Right lobe of liver (tissue), 6 donors: ENCODE measurements around the gene MCOLN2. TPM values are rescaled to one million over a fixed set of nuclear protein-coding genes. Genes with fewer than 3 reads are reported as not detected.
A peak's percentile ranks its signal among the peaks of the same experiment; 100 is the strongest.

ENCODE experiments used
- ATAC-seq, 4 donors: fragments of 200-7000 bp; cut with Tn5 transposase; one replicate each; pipeline ENCODE4 v1.9.1; 2020; ENCODE audit warnings: mild to moderate bottlenecking in 4 of 4, moderate library complexity in 4 of 4
- DNase-seq, 3 donors: peaks; one replicate each; pipeline ENCODE4 v3.0.0-alpha.2; 2020
- H3K27ac ChIP-seq, 3 donors: fragments of 200-600 bp; one replicate each; pipeline ENCODE4 v1.8.0; 2022
- H3K27me3 ChIP-seq, 2 donors: fragments of 200-600 bp; one replicate each; pipeline ENCODE4 v1.8.0; 2022
- H3K36me3 ChIP-seq, 4 donors: fragments of 200-600 bp; sonication (generic) in 1 of 4; one replicate each; pipeline versions ENCODE4 v1.5.1 to v1.8.0; 2017 to 2022; ENCODE audit warnings: control low read depth in 1 of 4
- H3K4me1 ChIP-seq, 4 donors: fragments of 200-600 bp; sonication (generic) in 1 of 4; one replicate each; pipeline versions ENCODE4 v1.5.1 to v1.8.0; 2017 to 2022; ENCODE audit warnings: control low read depth in 1 of 4
- H3K4me3 ChIP-seq, 3 donors: fragments of 200-600 bp; one replicate each; pipeline ENCODE4 v1.8.0; 2022
- H3K9me3 ChIP-seq, 4 donors: fragments of 200-600 bp; sonication (generic) in 1 of 4; one replicate each; pipeline versions ENCODE4 v1.5.1 to v1.8.0; 2017 to 2022; ENCODE audit warnings: control low read depth in 1 of 4
- POLR2A ChIP-seq: fragments of 450-650 bp; IDR thresholded peaks from one replicate; pipeline ENCODE4 v1.6.1; 2017; ENCODE audit warnings: antibody characterized with exemption, mild to moderate bottlenecking
- WGBS: methylation state at CpG from one replicate; pipeline ENCODE4 v1.1.6; 2018; ENCODE audit warnings: low coverage, low lambda C conversion rate; ENCODE audit not compliant: insufficient coverage; ENCODE audit errors: missing lambda C conversion rate; 5-methylcytosine and 5-hydroxymethylcytosine counted together
- intact Hi-C, 2 donors: fragments of 100-400 bp; cut with DNase I; formaldehyde crosslinking; loops; one replicate each; pipeline versions ENCODE4 v1.11.2 to v1.14.1; 2022
- total RNA-seq, 6 experiments: library from RNA; depleted of rRNA in 2 of 6; stranded (reverse); fragments of >200 nt in 2 of 6; fragmentation: NEBNext Ultra II Directional in 3 of 6; extraction: Animal tissue kit (Norgen Biotek cat#: 25700) in 3 of 6; gene quantifications; one replicate each; pipeline versions ENCODE4 v1.1.0 to v1.2.4, GENCODE V29; 2016 to 2023
- TF ChIP-seq, protein P1 (sequence below), 4 donors: fragments of 200-600 bp in 3 of 4; fragments of 450-650 bp in 1 of 4; IDR thresholded peaks; one replicate each; pipeline versions ENCODE4 v1.5.1 to v1.8.0; 2016 to 2022; ENCODE audit warnings: antibody characterized with exemption in 4 of 4, mild to moderate bottlenecking in 2 of 4
- donor health status: DM: no; HTN: yes; CAD: no.
- donor health status: DM: no; HTN: no; CAD: no.
- donor health status: DM: no; HTN: no; CAD: no.
- donor health status: DM: no; HTN: yes; CAD: no.
- donor health status: DM: no; HTN: yes; CAD: no.

Gene MCOLN2
- total RNA-seq, 6 experiments from 2014 or later: 0.09 to 0.19 TPM; not detected in 4

DNA sequence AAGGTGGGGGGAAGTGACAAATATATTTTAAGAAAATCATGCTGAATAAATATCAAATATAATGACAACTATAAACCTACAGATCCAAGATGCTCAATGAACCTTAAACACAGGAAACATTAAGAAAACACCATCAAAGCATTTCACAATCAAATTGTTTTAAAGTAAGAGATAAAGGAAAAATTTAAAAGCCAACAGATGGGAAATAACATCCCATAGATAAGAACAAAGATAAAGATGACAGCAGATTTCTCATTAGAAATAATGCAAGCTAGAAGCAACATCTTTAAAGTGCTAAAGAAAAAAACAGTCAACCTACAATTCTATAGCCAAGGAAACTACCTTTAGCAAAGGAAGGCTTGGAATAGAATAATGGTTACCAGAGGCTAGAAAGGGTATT, 33.6 kb upstream of the MCOLN2 start:
- intact Hi-C loops: no loop called here

DNA sequence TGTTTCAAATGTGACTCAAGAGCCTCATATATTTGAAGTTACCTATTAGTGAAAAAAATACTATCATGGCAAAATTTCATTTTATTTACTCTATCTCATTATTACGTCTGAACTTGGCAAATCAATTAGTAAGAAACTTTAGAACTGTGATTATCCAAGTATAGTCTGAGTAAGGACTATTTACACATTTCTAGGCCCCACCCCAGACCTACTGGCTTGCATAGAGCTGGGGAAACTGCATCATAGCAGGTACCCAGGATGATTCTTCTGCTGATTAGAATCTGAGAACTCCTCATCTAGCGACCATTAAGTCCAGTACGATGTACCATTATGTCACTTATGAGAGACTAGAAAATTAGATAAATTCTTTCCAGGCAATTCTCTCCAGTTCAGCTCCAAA, 31.2 kb upstream of the MCOLN2 start:
- Histone ChIP-seq H3K4me1 (no peaks in the 10 kb centered on the region), H3K9me3 (no peaks in the 10 kb centered on the region), H3K4me3 (no peak overlapping the region), H3K27me3 (no peaks in the 10 kb centered on the region), H3K36me3 (no peaks in the 10 kb centered on the region), H3K27ac (no peak overlapping the region)
- 63% methylated on average over 3 of the region's 3 CpGs for WGBS
- intact Hi-C loops: no loop called here
- no peak for TF ChIP-seq POLR2A
- TF ChIP-seq, protein P1, sequence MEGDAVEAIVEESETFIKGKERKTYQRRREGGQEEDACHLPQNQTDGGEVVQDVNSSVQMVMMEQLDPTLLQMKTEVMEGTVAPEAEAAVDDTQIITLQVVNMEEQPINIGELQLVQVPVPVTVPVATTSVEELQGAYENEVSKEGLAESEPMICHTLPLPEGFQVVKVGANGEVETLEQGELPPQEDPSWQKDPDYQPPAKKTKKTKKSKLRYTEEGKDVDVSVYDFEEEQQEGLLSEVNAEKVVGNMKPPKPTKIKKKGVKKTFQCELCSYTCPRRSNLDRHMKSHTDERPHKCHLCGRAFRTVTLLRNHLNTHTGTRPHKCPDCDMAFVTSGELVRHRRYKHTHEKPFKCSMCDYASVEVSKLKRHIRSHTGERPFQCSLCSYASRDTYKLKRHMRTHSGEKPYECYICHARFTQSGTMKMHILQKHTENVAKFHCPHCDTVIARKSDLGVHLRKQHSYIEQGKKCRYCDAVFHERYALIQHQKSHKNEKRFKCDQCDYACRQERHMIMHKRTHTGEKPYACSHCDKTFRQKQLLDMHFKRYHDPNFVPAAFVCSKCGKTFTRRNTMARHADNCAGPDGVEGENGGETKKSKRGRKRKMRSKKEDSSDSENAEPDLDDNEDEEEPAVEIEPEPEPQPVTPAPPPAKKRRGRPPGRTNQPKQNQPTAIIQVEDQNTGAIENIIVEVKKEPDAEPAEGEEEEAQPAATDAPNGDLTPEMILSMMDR (IDR thresholded peaks at IDR 0.05): no peak
- DNase-seq (no peak), ATAC-seq (no peak)

More for the DNA sequence above, 33.6 kb upstream of the MCOLN2 start:
- Histone ChIP-seq H3K36me3 (no peaks in the 10 kb centered on the region), H3K27ac (no peak overlapping the region), H3K4me3 (no peak overlapping the region), H3K27me3 (no peaks in the 10 kb centered on the region), H3K9me3 (no peaks in the 10 kb centered on the region), H3K4me1 (no peaks in the 10 kb centered on the region)
- no peak for ATAC-seq
- DNase-seq: no peak
- TF ChIP-seq POLR2A: no peak
- TF ChIP-seq, protein P1 (IDR thresholded peaks at IDR 0.05): no peak

DNA sequence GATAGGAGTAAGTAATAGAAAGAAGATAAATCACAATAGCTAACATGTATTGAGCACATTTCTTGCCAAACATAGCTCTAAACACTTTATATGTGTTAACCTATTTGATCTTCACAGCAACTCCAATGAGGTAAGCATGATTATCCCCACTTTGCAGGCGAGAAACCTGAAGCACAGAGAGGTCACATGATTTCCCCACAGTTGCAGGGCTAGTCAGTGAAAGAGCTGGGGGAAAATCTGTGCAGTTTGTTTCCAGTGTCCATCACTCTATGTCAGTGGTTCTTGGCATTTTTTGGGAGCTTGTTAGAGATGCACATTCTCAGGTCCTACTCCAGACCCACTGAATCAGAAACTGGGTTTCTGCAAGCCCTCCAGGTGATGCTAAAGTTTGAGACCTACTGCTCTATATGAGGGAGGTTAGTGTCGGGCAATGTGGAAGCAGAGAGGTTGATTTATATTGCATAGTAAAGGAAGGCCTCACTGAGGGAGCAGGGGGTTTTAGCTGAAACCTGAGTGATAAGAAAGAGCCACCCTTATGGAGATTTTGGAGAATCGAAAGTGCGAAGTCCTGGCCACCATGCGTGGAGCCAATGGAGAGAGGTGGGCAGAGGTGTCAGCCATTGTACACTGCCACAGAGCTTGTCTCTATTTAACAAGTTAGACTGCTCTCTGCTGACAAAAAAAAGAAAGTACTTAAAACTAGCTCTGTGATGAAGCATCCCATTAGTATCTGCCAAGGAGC, 30.5 kb upstream of the MCOLN2 start:
- DNase-seq: no peak
- intact Hi-C loops: no loop called here
- ATAC-seq: peak; percentile 41 to 71 (median 68)
- Histone ChIP-seq H3K36me3 (no peaks in the 10 kb centered on the region), H3K9me3 (no peaks in the 10 kb centered on the region), H3K27me3 (no peaks in the 10 kb centered on the region), H3K4me3 (no peak overlapping the region), H3K27ac (no peak overlapping the region), H3K4me1 (no peaks in the 10 kb centered on the region)
- WGBS: 53% methylated on average over 5 of the region's 5 CpGs
- TF ChIP-seq POLR2A: no peak
- TF ChIP-seq, protein P1 (IDR thresholded peaks at IDR 0.05): peak in 3 of 4 donors; percentile 7 to 27 (median 12)

DNA sequence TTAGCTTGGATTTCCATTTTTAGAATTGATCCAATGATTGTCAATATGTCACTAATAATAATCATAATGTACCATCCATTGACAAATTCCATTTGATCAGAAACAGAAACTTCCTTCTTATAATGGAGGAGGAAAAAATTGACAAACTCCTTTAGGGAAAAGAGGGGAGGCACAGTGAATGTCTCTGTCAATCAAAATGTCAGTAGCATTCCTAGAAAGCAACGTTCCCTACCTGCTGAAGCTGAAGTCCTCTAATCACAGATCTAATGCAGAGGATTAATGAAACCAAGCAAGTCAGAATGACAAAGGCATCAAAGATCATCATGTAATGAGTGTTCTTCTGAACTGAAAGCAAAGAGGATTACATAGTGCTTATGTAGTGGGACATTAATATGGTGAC, 29.0 kb upstream of the MCOLN2 start:
- Histone ChIP-seq H3K4me1 (no peaks in the 10 kb centered on the region), H3K4me3 (no peak overlapping the region), H3K36me3 (no peaks in the 10 kb centered on the region), H3K27ac (no peak overlapping the region), H3K27me3 (no peaks in the 10 kb centered on the region), H3K9me3 (no peaks in the 10 kb centered on the region)
- intact Hi-C loops: no loop called here
- 63% methylated on average over 1 of the region's 1 CpG for WGBS
- DNase-seq (no peak), ATAC-seq (no peak)
- TF ChIP-seq, protein P1 (IDR thresholded peaks at IDR 0.05): no peak
- no peak for TF ChIP-seq POLR2A
